C4-2B (cell line): Measurements from ENCODE around the gene MSI2.

Source experiments
- H3K27ac ChIP-seq: fragments of 450-650 bp; 2 replicates; pipeline ENCODE4 v1.5.1; 2017
- ZFX ChIP-seq: fragments of 450-650 bp; IDR thresholded peaks from 2 replicates; pipeline ENCODE4 v1.6.1; 2017
- TF ChIP-seq, protein P1 (sequence below): fragments of 450-650 bp; conservative IDR thresholded peaks from 2 replicates; pipeline ENCODE4 v1.5.1; 2017; ENCODE audit warnings: mild to moderate bottlenecking

The MSI2 gene

DNA sequence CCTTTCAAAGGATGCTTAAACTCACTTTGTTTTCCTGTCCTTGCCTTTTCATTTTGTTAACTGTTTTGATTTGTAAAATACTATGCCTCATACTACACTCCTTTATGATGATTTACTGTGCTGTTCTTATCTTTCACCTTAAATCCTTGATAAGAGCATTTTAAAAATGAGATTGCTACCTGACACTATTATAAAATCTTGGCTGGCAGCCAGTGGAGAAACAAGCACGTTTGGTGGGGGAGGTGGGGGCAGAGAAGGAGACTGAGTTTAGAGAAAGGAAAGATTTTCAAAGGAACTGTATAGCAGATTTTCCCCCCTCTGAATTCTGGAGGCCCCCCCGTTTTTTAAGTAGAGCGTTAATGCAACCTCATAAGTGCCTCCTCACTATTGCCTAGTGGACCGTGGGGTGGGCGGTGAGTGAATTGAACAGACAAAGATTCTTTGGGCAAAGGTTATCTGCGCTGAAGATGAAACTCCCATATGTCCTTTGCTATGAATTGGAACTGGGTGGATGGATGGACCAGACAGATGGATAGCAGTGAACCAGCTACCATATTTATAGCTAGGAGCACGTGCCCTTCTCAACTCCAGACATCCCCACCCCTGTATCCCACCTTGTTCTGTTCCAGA lies 288.6 kb downstream of the MSI2 start:
- TF ChIP-seq ZFX: no peak
- TF ChIP-seq, protein P1, sequence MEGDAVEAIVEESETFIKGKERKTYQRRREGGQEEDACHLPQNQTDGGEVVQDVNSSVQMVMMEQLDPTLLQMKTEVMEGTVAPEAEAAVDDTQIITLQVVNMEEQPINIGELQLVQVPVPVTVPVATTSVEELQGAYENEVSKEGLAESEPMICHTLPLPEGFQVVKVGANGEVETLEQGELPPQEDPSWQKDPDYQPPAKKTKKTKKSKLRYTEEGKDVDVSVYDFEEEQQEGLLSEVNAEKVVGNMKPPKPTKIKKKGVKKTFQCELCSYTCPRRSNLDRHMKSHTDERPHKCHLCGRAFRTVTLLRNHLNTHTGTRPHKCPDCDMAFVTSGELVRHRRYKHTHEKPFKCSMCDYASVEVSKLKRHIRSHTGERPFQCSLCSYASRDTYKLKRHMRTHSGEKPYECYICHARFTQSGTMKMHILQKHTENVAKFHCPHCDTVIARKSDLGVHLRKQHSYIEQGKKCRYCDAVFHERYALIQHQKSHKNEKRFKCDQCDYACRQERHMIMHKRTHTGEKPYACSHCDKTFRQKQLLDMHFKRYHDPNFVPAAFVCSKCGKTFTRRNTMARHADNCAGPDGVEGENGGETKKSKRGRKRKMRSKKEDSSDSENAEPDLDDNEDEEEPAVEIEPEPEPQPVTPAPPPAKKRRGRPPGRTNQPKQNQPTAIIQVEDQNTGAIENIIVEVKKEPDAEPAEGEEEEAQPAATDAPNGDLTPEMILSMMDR: no peak
- H3K27ac ChIP-seq: no peak overlapping the region

GRCh38 chr17:57545731-57546342 lies 289.5 kb downstream of the MSI2 start:
- H3K27ac ChIP-seq: no peak overlapping the region

GRCh38 chr17:57548421-57549410 lies 292.4 kb downstream of the MSI2 start:
- TF ChIP-seq ZFX: no peak
- TF ChIP-seq, protein P1: no peak
- H3K27ac ChIP-seq: no peak overlapping the region

More at GRCh38 chr17:57545731-57546342, 289.5 kb downstream of the MSI2 start:
- TF ChIP-seq, protein P1: no peak
- TF ChIP-seq ZFX: no peak

DNA sequence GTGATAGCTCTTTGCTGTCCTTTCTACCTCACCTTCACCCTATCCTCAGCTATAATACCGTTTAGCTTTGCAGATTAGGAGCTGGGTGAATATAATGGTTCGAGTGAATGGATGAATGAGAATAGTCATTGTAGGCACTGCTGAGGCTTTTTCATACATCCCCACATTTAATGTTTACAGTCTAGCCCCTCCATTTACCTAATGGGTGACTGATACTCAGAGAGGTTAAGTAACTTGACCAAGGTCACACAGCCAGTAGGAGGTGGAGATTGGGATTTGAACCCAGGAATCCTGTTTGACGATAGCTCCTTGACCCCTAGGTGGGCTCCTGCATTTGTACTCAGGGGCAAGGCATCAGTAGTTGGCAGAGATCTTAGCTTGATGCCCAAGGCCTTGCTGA lies 293.1 kb downstream of the MSI2 start:
- H3K27ac ChIP-seq: no peak overlapping the region
- no peak for TF ChIP-seq ZFX
- TF ChIP-seq, protein P1: no peak

GRCh38 chr17:57550016-57550415 lies 293.7 kb downstream of the MSI2 start:
- H3K27ac ChIP-seq: no peak overlapping the region
- TF ChIP-seq, protein P1: no peak
- TF ChIP-seq ZFX: no peak

DNA sequence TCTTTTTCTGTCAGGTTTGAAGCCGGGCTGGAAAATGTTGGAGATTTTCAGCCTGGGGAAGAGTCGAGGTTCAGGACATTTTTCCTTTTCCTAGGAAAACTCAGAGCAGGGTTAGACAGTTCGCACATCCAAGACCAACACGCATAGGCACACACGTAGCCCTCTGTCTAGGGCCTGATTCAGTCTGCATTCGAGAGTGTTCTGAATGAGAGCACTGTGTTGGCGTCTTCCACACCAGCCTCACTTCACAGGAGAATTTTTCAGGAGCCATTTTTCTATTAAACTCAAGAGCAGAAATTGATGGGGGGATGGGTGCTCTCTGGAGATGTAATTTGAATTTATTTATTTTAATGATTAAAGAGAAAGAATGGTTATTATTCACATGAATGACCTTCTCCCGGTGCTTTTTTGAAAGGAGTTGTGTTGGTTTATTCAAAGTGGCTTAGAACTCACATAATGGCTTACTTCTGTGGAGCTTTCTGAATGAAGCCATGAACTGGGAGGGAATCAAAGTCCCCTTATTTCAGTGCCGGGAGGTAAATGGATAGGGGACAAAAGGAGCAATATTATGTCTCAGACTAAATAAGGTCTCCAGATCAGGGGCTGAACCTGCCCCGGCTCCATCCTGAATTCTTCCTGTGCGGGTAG lies 294.5 kb downstream of the MSI2 start:
- H3K27ac ChIP-seq: no peak overlapping the region
- no peak for TF ChIP-seq ZFX
- TF ChIP-seq, protein P1: no peak
